ENCODE measurements around the gene ADAMTS13. TPM values are rescaled to one million over a fixed set of nuclear protein-coding genes. Genes with fewer than 3 reads are reported as not detected.

The ADAMTS13 gene
- total and polyA plus RNA-seq, 8 donors: 1.2 to 11.1 (median 7.5) TPM

DNA sequence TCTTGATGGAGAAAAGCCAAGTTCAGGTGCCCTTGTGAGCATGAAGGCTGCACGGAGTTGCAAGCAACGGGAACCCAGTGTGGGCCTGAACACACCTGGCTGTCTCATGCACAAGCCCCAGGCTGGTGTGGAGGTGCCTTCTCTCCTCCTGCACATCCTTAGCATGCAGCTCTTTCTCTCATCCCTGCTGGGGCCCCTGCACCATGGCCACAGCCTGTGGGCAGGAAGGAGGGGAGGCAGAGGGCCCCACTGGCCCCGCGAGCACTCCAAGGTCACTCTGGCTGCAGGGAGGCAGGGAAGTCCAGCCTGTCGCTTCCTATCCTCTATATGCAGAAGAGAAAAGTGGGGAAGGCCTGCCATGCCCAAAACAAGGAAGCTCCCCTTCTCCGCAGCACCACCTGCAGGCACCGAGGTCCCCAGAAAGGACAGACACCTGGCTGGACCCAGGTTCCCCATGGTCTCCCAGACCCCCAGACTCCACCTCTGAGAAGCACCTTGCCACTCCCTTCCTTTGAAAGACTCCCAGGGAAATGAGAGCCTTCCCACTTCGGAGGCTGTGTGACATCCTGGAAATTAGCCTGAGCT, 27.4 kb upstream of the ADAMTS13 start:
- H3K36me3 ChIP-seq: no peaks in the 10 kb centered on the region
- H3K4me1 ChIP-seq: no peaks in the 10 kb centered on the region
- no peak overlapping the region for H3K27ac ChIP-seq
- ATAC-seq (no peak), DNase-seq (peak in 1 of 4 donors; percentile 49)
- TF ChIP-seq, protein P1, sequence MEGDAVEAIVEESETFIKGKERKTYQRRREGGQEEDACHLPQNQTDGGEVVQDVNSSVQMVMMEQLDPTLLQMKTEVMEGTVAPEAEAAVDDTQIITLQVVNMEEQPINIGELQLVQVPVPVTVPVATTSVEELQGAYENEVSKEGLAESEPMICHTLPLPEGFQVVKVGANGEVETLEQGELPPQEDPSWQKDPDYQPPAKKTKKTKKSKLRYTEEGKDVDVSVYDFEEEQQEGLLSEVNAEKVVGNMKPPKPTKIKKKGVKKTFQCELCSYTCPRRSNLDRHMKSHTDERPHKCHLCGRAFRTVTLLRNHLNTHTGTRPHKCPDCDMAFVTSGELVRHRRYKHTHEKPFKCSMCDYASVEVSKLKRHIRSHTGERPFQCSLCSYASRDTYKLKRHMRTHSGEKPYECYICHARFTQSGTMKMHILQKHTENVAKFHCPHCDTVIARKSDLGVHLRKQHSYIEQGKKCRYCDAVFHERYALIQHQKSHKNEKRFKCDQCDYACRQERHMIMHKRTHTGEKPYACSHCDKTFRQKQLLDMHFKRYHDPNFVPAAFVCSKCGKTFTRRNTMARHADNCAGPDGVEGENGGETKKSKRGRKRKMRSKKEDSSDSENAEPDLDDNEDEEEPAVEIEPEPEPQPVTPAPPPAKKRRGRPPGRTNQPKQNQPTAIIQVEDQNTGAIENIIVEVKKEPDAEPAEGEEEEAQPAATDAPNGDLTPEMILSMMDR (IDR thresholded peaks at IDR 0.05): no peak
- H3K9me3 ChIP-seq: no peaks in the 10 kb centered on the region
- H3K4me3 ChIP-seq: no peak overlapping the region
- intact Hi-C loops (cut with DNase I): no loop called here
- H3K27me3 ChIP-seq: peaks cover 0 to 52% of the 10 kb centered on the region in 2 donors

DNA sequence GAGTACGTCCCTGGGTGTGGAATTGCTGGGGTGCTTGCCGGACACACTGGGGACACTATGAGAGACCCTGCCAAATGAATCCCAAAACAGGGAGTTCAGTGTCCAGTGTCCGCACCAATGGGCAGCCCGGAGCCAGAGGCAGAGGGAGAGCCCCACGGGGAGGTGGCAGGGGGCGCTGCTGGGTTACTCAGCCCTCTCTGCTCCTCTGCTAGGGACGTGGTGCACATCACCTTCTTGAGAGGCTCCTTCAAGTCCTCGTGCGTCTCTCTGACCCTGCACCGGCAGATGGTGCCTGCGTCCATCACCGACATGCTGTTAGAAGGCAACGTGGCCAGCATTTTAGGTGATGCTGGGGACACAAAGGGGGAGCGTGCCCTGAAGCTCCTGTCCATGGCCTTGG, 25.2 kb upstream of the ADAMTS13 start:
- TF ChIP-seq, protein P1 (IDR thresholded peaks at IDR 0.05): no peak
- DNase-seq: peak in 1 of 4 donors; percentile 70
- Histone ChIP-seq H3K27ac (no peak overlapping the region), H3K4me3 (no peak overlapping the region), H3K36me3 (peaks cover 0 to 9% of the 10 kb centered on the region in 2 donors), H3K4me1 (no peaks in the 10 kb centered on the region), H3K9me3 (no peaks in the 10 kb centered on the region), H3K27me3 (peaks cover 0 to 45% of the 10 kb centered on the region in 2 donors)
- intact Hi-C loops (cut with DNase I): no loop called here
- no peak for ATAC-seq

DNA sequence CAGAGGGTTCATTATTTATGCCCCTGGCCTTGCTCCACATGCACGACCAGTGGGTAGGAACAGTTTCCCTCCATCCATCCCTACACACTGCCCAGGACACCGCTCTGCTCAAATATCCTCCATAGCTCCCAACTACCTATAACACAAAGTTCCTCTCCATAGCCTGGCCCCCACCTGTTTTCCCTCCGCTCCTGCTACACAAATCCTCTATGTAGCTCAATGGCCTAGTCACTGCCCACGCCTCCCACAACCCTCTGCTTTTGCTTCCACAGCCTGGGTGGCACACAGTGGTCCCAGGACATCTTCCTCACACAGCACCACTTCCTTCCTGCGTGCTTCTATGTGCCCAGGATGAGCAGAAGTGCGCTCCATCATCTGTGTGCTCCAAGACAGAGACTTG, 24.8 kb upstream of the ADAMTS13 start:
- intact Hi-C loops (cut with DNase I): no loop called here
- H3K27me3 ChIP-seq: peaks cover 0 to 45% of the 10 kb centered on the region in 2 donors
- no peak for ATAC-seq
- H3K9me3 ChIP-seq: no peaks in the 10 kb centered on the region
- H3K27ac ChIP-seq: no peak overlapping the region
- no peak overlapping the region for H3K4me3 ChIP-seq
- TF ChIP-seq, protein P1 (IDR thresholded peaks at IDR 0.05): no peak
- no peaks in the 10 kb centered on the region for H3K4me1 ChIP-seq
- no peak for DNase-seq
- peaks cover 0 to 14% of the 10 kb centered on the region in 2 donors for H3K36me3 ChIP-seq

DNA sequence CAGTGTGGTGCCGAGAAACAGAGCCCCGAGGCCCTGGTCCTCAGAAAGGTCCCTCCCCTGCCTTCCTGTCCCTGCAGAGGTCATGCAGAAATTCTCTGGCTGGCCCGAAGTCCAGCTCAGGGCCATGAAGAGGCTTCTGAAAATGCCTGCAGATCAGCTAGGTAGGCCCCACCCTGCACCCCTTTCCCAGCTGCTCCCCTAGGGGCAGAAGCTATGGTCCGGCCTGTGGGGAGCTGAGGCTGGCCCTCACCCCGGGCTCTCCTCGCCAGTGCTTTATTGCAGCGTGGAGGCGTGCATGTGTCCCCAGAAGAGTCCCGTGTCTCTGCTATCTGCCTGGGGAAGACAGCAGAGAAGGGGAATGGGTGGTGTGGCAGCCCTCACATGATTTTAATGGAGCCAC, 24.3 kb upstream of the ADAMTS13 start:
- peak in 1 of 4 donors; percentile 46 for DNase-seq
- Histone ChIP-seq H3K9me3 (no peaks in the 10 kb centered on the region), H3K27ac (no peak overlapping the region), H3K4me1 (no peaks in the 10 kb centered on the region), H3K4me3 (no peak overlapping the region), H3K27me3 (peaks cover 0 to 45% of the 10 kb centered on the region in 2 donors), H3K36me3 (peaks cover 0 to 17% of the 10 kb centered on the region in 2 donors)
- TF ChIP-seq, protein P1 (IDR thresholded peaks at IDR 0.05): no peak
- ATAC-seq: no peak
- intact Hi-C loops (cut with DNase I): no loop called here

DNA sequence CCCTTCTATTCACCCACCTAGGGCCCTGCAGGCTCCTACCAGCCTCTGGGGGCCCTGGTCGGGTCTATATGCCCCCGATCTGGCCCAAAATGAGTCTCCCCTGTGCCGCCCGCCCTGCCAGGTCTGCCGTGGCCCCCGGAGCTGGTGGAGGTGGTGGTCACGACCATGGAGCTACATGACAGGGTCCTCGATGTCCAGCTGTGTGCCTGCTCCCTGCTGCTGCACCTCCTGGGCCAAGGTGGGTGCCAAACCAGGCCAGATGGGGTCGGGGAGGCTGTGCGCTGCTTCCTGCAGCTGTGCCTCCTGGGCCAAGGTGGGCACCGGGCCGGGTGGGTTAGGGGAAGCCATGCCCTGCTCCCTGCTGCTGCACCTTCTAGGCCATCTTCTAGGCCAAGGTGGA, 21.9 kb upstream of the ADAMTS13 start:
- Histone ChIP-seq H3K9me3 (no peaks in the 10 kb centered on the region), H3K27me3 (peaks cover 0 to 27% of the 10 kb centered on the region in 2 donors), H3K4me3 (no peak overlapping the region), H3K4me1 (no peaks in the 10 kb centered on the region), H3K36me3 (peaks cover 0 to 35% of the 10 kb centered on the region in 2 donors), H3K27ac (no peak overlapping the region)
- TF ChIP-seq, protein P1 (IDR thresholded peaks at IDR 0.05): no peak
- DNase-seq (peak in 1 of 4 donors; percentile 70), ATAC-seq (no peak)
- intact Hi-C loops (cut with DNase I): loop anchor here in 1 of 2 donors (10.0 kb wide), 1 partner anchor 85 kb away; no protein-coding TSS in a partner anchor
